ENCODE measurements around the gene LMAN2.

The LMAN2 gene

DNA sequence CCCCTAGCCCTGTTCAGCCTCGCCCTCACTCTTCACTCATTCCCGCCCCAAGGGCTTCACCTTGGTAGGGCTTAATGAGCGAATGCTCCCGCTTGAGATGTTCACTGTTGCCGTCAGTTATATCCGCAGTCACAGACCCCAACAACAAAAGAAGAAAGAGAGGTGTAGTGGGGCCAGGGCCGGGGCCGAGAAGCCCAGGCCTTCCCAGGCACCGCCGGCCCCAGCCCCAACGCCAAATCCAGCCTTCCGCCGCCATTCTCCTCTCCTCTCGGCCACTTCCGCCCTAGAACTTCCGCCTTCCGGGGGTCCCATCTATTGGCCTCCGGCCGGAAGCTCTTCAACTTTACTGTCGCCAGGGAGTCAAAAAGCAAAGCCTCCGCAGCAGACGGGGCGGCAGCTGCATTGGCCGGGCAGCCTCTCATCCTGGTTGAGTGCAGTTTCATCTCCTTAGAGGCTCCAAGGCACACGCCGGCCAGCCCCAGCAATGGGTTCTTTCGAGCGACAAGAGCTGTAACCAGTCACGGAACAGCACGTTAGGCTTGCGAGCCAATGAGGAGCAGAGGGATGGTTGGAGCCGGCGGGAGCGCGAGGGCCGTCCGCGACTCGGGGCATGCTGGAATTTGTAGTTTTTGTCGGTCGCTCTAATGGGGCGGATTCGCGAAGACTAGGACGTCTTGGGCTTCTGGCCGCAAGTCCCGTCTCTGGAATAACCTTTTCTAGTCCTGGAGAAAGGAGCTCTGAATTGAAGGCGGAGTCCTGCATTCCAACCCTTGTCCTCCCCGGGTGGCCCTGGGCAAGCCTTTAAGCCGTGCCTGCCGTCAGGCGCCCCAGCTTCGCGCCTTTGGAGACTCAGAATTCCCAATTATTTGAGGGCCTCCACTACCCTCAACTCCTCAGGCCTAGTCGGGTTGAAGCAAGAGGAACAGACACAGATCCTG is at the start of gene LMAN2:
Gene LMAN2 (minus strand): TSS at position 277 of the 938 bp plus-strand sequence. CDS start 21 bp downstream, at position 256.
- DNase-seq (ENCODE audit: low read depth) = peak; percentile 81

DNA sequence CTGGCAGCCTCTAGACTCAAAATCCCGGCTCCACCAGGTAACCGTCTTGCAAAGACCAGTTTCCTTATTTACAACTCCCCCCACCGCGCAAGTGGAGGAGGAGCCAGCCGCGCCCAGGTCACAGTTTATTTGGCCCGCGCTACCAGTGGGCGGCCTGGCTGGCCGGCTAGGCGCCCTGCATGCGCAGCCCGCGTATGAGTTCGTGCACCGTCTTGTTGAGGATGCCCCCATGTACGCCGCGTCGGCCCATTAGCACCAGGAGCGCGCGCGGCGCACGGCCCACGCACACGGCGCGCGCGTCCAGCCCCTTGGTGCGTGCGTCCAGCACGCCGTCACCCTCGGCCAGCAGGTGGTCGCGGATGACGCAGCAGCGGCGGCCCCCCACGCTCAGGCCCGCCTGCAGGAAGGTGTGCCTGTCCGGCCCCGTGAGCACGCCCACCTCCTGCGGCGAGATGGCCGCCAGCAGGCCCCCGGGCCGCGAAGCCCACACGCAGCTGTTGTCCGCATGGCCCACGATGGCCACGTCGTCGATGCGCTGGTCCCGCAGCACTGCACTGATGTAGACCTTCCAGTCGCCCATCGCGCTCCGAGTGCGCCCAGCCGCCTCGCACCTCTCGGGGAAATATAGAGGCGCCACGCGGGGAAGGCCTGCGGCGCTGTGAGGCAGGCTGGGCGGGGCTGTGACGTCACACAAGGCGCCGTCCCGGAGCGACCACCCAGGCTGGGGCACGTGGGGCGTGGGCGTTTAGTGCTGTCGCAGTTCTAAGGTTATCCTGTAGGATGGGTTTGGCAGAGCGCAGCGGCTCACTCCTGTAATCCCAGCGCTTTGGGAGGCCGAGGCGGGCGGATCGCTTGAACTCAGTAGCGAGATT is 48.8 kb upstream of the LMAN2 start, which contains the start of gene PFN3:
Gene PFN3 (minus strand): TSS at position 665 of the 872 bp plus-strand sequence. CDS start 85 bp downstream, at position 580.
- DNase-seq (ENCODE audit: low read depth) = no peak

DNA sequence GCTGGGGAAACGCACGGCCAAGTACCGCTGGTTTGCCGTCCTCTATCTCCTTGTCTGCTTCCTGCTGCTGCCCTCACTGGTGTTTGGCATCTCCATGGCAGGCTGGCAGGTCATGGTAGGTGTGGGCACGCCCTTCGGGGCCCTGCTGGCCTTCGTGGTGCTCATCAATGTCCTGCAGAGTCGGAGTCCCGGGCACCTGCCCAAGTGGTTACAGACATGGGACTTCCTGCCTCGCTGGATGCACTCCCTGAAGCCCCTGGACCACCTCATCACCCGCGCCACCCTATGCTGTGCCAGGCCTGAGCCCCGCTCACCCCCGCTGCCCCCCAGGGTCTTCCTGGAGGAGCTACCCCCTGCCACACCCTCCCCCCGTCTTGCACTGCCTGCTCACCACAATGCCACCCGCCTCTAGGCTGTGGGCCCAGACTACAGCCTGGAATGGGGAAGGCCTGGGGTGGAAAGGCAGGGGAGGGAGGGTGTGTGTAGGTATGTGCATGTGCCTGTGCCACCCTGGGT is 46.5 kb upstream of the LMAN2 start:
- no peak for DNase-seq (ENCODE audit: low read depth)

- no peak for DNase-seq (ENCODE audit: low read depth)
Measured at GRCh38 chr5:177396807-177397206, 45.3 kb upstream of the LMAN2 start.

DNA sequence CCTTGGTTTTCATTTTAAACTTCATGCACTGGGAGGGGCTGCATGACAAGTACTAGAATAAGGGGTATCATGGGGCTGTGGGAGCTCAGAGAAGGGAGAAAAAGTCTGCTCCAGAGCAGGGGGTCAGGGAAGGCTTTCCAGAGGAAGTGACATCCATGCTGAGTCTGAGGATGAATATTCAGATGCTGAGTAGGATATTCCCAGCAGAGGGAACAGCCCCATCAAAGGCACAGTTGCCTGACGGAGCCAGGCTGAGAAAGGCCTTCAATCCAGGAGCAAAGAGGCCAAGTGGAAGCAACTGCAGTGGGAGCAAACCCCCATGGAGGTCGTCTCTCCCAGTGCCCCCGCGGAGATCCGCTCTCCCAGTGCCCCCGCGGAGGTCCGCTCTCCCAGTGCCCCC is 44.6 kb upstream of the LMAN2 start:
- no peak for DNase-seq (ENCODE audit: low read depth)

- DNase-seq (ENCODE audit: low read depth) = no peak
Measured at GRCh38 chr5:177393990-177394389, 42.5 kb upstream of the LMAN2 start.

- DNase-seq (ENCODE audit: low read depth) = no peak
Measured at GRCh38 chr5:177393206-177393765, 41.8 kb upstream of the LMAN2 start.

DNA sequence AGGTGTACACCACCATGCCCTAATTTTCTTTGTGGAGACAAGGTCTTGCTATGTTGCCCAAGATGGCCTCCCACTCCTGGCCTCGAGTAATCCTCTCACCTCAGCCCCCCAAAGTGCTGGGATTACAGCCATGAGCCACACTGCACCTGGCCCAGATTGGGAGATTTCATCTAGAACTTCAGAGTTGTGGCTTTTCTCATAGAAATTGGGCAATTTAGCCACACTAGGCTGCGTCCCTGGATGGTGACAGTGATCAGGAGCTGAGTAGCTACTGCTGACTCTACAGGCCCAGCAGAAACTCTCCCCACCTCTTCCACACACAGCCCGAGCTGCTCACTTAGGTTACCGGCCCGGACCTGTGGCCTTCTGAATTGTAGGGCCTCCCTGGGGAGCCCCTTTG is 41.3 kb upstream of the LMAN2 start:
- DNase-seq (ENCODE audit: low read depth) = no peak

DNA sequence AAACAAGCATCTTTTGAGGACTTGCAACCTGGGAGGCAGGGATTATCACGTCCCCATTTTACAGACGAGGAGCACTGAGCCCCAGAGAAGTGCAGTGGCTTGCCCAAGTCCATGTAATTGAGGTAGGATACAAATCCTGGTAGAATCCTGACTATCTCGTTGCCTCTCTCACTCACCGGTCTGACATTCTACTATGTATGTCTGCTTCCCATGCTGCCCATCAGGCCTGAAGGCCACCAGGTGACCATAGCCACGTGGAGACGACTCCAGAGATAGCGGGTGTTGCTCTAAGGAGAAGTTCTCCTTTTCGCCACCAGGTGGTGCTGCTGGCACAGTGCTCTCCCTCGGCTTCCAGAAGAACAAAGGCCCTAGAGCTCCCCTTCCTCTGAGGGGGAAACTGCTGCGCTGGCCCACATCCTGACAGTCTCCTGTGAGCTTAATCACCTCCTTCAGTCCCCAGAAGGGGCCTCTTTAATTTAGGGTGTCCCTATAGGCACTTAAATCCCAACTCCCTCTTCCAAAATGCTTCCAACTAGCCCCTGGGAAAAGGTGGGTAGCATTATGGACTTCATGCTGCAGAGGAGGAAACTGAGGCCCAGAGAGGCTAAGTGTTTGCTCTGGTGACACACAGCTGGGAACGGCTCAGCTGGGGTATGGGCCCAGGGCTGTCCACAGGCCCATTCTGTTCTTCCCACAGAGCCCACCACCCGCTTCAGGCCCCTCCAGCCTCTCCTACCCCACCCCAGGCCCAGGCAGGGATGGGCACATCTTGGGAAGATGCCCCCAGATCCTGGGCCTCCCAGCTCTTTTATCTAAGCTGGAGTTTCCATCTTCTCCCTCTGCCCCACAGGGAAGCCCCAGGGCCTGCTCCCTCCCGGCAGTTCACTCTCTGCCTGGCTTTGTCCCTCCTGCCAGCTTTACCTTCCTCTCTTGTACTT is 39.2 kb upstream of the LMAN2 start:
- peak; percentile 78 for DNase-seq (ENCODE audit: low read depth)

GRCh38 chr5:177389241-177390169 is 38.0 kb upstream of the LMAN2 start:
- DNase-seq (ENCODE audit: low read depth) = no peak

DNA sequence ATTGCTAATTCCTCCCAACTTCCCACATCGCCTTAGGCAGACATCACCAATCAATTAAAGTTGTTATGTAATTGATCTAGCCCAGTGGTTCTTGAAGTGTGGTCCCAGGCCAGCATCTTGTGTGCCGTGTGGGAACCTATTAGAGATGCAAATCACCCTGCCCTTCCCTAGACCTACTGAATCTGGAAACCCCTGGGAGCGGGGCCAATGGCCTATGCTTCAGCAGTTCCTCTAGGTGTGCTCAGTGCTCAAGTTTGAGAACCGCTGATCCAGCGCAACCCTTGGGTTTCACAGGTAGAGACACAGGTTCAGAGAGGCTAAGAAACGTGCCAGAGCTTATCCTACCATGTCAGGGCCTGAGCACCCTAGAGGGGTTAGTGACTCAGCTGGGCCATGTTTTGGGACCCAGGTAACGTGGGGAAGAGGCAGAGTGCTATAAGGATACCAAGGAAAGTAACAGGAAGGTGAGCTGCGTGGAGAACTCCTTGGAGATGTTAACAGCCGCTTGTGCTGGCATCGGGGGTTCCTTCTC is 37.1 kb upstream of the LMAN2 start:
- DNase-seq (ENCODE audit: low read depth) = no peak

DNA sequence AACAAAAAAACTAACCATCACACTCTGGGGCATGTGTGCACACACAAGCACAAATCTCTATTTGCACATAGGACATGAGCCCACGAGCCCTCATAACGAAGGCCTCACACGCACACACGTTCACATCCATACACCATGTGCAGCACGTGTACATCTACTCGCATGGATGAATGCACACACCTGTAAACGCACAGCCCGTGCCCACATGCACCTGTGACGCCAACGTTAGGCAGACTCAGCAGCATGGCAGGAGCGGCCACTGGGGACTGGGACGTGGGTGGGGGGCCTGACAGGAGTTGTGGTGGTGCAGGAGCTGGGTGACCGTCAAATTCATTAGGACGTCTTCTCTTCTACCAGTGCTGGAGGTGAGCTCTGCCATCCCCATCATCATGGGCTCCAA is 35.9 kb upstream of the LMAN2 start:
- no peak for DNase-seq (ENCODE audit: low read depth)

DNA sequence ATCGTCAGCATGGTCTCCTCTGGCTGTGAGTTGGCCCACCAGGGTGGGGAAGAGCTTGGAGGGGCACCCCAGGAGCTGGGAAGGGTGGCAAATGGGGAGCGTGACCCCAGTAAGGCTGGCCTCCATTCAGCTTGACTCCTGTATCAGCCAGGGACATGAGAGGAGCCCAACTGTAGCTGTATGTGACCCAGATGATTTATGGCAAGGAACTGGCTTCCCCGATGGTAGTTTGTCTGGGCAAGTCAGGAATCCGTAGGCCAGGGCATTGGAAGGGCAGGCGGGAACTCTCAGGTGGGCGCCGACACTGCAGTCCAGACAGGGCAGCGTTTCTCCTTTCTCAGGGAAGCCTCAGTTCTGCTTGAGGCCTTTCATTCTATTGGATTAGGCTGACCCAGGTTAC is 35.1 kb upstream of the LMAN2 start:
- no peak for DNase-seq (ENCODE audit: low read depth)

GRCh38 chr5:177385720-177386119 is 34.3 kb upstream of the LMAN2 start:
- no peak for DNase-seq (ENCODE audit: low read depth)

DNA sequence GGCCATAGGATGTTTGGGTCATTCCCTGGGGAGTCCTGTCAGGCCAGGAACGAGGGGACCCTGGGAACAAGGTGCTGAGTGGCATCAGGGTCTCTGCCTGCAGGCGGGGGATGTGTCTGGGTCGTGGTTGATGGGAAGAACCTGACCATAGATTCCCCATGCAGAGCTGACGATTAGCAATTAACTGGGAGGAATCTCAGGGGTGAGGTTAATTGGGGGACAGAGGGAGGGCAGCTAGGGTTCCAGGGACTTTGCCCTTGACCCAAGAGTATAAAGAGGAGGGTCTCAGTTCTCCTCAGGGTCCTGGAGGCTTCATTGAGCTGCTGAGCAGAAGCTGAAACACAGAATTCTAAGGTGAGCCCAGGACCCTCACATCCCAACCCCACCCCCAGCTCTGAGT is 32.7 kb upstream of the LMAN2 start, which contains the start of gene SLC34A1:
Gene SLC34A1 (plus strand): TSS at position 301 of the 400 bp plus-strand sequence. CDS start 1,308 bp downstream, outside the sequence.
- no peak for DNase-seq (ENCODE audit: low read depth)

GRCh38 chr5:177383181-177383580 is 31.7 kb upstream of the LMAN2 start:
- DNase-seq (ENCODE audit: low read depth) = no peak

- no peak for DNase-seq (ENCODE audit: low read depth)
Measured at GRCh38 chr5:177382423-177383029, 31.1 kb upstream of the LMAN2 start.

GRCh38 chr5:177380805-177381126 is 29.3 kb upstream of the LMAN2 start:
- DNase-seq (ENCODE audit: low read depth) = no peak
